Measurements from ENCODE around the gene PAX9.

- TF ChIP-seq CTCF (IDR thresholded peaks at IDR 0.05) (no peak), POLR2A (IDR thresholded peaks at IDR 0.05) (no peak)
Measured at GRCh38 chr14:36626151-36626550, 35.5 kb upstream of the PAX9 start.

Measured in thyroid gland (tissue), 4 donors.